HG03097 (cell line): ENCODE results near the gene UQCRHL.
"Not testable (repeated sequence)": the region's sequence is repeated elsewhere in the genome, so short reads cannot be mapped to it uniquely, and the experiment has no call there.

Experiments used
- ATAC-seq: cut with Tn5 transposase; IDR thresholded peaks from one replicate; pipeline ENCODE4 v1.9.1; 2021; ENCODE audit not compliant: unreplicated experiment, low FRiP score

Gene UQCRHL

DNA sequence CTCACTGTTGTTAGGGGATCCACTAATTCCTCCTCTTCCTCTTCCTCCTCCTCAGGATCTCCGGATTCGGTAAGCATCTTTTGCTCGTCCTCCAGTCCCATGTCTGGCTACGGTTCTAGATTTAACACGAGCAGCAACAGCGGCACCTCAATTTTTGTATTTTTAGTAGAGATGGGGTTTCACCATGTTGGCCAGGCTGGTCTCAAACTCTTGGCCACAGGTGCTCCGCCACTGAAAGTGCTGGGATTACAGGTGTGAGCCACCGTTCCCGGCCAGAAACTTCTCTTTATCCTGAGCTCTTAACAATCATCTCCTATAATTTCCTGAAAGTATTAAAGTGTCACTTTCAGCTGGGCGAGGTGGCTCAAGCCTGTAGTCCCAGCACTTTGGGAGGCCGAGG lies at the start of gene UQCRHL:
TSS of gene UQCRHL (minus strand) at position 101 of the 400 bp plus-strand sequence. CDS start at position 101, 0 bp downstream.
- not testable (repeated sequence) for ATAC-seq

DNA sequence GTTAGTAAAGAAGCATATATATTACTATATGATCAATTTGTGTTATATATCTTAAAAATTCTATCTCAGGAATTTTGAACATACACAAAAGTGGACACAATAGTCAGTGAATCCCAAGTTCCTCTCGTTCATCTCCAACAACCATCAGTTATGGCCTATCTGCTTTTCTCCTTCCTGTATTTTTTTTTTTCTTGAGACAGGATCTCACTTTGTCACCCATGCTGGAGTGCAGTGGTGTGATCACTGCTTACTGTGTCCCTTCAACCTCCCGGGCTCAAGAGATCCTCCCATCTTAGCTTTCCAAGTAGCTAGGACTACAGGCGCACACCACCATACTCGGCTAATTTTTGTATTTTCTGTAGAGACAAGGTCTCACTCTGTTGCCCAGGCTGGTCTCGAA lies 49.4 kb upstream of the UQCRHL start:
- no peak for ATAC-seq

DNA sequence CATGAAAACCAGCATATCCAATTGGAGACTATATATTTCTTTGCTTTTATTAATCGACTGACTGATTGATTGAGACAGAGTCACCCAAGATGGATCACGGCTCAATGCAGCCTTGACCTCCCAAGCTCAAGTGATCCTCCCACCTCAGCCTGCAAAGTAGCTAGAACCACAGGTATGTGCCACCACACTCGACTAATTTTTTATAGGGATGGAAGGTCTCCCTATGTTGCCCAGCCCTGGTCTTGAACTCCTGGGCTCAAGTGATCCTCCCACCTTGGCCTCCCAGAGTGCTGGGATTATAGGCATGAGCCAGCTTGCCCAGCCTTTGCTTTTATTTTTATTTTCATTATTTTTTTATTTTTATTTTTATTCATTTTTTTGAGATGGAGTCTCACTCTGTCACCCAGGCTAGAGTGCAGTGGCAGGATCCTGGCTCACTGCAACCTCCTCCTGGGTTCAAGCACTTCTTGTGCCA lies 45.4 kb upstream of the UQCRHL start:
- ATAC-seq: no peak

DNA sequence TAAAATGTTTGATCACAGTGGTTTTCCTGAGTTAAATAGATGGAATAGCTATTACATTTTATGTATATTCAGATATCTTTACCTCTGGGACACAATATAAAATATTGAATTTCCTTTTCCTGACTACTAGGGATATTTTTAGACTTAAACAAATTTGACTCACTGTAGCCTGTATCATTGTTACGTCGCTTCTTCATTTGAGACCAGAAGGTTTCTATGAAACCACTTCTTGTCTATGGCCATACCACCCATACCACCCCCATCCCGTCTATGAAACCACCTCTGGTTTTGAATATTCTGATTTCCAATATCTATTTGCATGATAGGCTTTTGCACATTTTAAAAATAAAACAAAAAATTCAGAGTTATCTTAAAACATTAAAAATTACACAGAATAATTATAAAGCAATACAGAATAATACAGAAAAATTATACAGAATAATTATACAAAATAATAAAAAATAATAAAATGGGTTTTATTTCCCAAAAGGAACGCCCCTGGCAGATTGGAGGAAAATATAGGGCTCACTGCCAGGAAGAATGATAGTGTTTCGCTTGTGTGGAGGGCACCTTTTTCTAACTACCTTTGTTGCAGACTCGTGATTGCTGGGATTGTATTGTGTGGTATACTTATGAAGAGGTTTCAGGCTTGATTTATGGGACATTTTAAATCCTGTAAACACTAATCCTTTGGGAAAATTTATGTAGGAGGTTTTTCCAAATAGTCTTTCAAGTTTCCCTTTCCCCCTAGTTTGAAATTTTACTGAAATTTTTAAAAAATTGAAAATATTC lies 44.8 kb upstream of the UQCRHL start:
- ATAC-seq: no peak

DNA sequence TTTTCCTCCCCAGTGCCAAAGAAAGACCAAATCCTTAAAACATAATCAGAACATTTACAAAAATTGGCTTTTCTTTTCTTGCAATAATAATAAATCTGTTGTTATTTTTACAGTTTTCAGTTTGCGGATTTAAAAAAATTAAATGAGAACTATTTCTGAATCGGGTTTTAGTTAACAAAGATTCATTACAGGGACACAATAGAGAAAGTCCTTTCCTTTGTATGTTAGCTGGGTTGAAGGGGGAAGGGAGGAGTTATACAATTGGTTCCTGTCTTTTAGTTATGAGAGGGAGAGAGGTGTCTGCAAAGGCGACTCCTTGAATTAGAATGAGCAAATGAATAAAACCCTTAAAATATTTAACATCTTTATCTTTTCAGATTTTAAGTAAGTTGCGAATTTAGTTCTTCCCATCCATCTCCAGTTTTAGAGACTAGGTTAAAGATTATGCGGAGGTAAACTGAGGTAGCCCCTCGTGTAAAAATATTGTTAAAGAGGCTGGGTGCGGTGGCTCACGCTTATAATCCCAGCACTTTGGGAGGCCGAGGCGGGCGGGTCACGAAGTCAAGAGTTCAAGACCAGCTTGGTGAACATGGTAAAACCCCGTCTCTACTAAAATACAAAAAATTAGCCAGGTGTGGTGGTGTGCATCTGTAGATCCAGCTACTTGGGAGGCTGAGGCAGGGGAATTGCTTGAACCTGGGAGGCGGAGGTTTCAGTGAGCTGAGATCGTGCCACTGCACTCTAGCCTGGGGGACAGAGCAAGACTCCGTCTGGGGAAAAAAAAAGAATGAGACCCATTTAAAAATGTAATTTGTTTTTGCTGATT lies 44.0 kb upstream of the UQCRHL start:
- no peak for ATAC-seq

DNA sequence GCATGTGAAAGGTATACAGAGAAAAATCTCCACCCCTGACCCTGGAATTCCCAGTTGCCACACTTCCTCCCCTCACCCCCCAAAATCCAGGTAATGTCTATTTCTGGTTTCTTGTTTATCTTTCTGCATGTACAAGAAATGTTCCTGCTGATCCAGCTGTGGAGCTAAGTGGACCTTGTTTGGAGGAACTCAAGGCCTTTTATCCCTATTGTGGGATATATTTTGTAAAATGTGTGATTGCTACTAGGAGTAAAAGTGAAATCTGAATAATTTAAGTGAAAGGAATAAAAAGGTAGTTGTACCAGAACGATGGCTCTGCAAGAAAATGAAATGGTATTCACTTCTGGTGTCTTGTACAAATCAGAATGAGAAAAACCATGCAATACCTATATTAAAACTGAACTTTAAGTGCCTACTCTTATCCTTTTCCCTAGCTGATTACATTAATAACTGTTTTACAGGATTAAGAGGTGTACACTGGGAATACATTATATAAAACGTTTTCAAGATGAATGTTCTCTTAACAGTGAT lies 43.1 kb upstream of the UQCRHL start:
- no peak for ATAC-seq

DNA sequence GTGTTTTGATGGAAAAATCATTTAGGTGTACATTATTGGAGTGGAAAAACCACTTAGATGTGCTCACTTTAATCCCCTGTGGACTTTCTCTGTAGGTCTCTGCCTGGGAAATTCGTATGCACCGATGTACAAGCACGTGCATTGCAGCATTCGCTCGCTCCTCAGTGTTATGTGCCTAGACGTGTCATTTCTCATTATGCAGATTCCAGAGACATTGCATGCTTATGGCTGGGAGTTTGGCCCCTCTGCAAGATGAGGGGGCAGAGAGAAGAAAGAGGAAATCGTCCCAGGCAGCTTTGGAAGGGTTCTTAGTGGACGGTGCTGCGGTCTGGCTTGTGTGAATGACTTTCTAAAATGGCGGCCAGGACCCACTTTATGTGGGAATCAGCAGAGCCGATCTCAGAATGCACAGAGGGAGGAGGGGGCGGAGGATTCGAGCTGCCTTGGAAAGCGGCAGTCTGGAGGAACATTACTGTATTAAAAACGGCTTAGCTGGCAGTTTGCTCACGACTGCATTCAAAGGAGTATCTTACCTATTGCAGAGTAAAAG lies 42.4 kb upstream of the UQCRHL start:
- no peak for ATAC-seq

DNA sequence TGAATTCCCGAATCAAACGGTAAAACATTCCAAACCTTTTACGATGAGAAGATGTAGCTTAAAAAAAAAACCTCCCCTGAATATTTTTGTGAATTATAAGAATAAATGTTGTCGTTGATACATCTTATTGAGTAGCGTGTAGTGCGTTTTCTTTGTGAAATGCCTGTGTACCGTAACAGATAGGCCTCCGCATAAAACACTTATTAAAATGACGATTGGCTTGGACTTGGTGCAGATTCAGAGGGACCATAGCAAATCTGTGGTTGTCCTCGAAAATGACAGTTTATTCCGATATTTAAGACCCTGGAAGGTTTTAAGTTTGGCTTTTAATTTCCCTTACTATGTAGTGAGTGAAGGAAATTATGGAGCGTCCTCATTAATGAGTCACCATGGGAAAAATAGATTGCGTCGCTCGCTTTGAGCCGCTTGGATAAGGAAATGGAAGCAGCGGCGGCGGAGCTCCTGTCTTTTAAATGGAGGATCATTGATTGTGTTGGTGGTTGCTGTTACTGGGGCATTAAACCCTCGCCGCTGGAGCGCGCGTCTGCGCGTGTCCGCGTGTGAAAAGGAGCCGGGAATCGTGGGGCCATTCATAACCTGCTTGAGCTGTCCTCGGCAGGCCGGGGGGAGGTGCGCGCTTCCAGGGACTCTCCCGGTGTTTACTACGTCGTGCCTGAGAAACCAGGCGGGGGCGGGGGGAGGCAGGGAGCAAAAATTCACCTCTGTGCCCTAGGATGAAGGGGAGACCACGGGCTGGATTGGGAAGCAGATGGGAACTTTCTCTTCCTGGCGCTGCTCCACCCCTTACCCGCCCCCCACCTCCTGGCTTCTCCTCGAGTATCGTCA lies 41.7 kb upstream of the UQCRHL start:
- no peak for ATAC-seq

DNA sequence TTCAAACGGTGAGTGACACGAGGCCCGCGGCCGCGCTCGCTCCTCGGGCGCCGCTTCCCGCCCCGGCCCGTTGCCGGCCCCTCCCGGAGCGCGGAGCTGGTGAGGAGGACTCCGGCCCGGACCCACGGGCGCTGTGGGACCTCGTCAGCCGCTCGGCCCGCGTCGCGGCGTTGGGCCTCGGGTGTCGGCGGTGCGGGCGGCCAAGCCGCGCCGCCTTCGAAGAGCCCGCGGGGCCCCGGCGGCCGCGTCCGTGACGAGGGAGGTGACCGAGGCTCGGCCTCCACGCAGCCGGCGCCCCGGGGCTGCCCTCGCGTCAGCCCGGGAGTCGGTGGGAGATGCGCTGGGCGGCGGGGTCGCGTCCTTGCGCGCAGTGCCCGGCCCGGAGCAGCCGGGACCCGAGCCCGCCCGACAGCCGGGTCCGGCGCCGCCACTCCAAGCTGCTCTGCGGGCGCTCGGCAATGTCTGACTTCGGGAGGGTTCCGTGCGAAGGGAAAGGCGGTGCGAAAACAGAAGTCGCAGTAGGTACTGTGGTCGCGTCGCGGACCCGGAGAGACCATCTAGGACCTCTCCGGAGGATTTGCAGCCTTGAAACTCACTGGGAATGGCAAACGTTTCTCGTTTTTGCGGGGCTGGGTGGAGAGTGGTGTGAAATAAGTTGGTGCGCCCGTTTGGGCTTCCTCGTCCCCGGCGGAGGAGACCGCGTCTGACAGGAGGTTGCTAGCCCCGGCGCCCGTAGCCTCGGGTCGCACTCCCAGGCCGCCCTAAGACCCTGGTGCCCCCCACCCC lies 40.9 kb upstream of the UQCRHL start:
- peak; percentile 7 for ATAC-seq

DNA sequence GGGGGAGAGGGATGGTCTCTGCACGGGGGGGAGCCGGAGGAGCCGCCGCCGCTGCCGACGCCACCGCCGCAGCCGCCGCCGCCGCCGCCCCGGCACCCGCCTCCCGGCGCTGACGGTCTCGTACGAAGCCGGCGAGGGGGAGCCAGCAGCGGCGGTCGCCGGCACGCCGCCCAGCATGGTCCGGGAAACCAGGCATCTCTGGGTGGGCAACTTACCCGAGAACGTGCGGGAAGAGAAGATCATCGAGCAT lies 40.4 kb upstream of the UQCRHL start:
- no peak for ATAC-seq

DNA sequence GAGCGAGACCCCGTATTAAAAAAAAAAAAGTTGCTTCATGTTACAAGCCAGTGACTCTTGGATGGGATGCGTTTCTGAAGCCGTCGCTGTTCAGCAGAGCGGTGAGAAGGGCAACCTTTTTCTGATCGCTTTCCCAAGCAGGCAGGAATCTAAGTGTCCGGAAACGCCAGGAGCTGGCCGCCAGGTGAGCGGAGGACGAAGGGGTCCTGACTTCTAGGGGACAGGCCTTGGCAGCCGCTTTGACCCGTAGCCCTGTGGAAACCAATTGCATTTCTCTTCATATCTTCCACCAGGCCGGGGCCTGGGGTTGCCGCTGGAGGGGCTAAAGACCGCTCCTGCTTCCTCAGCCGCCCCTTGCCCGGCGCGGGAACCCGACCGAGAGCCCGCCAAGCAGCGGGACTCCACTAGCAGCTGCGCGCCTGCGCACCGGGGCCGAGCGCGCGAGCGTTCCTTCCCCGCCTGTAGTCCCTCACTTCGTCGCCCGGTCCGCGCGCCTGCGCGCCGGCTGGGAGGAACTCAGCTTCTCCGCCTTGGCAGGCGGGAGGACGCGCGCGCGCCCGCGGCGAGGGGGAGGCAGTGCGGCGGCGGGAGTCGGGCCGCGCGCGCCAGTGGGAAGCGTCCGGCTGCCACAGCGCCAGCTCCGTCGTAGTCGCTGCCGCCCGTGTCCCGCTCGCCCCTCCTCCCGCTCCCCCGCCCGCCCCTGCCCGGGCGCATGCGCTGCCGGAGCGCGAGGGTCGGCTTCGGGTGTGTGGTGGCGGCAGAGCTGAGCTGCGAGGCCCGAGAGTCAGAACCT lies 39.8 kb upstream of the UQCRHL start, which contains the start of gene SPEN:
TSS of gene SPEN (plus strand) at position 608 of the 793 bp plus-strand sequence. CDS start 361 bp downstream, outside the sequence.
- ATAC-seq: peak; percentile 73

DNA sequence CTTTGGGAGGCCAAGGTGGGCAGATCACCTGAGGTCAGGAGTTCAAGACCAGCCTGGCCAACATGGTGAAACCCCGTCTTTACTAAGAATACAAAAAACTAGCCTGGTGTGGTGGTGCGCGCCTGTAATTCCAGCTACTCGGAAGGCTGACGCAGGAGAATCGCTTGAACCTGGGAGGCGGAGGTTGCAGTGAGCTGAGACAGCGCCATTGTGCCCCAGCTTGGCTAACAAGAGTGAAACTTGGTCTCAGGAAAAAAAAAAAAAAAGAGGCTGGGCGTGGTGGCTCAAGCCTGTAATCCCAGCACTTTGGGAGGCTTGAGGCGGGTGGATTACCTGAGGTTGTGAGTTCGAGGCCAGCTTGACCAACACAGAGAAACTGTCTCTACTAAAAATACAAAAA lies 38.6 kb upstream of the UQCRHL start:
- not testable (repeated sequence) for ATAC-seq

DNA sequence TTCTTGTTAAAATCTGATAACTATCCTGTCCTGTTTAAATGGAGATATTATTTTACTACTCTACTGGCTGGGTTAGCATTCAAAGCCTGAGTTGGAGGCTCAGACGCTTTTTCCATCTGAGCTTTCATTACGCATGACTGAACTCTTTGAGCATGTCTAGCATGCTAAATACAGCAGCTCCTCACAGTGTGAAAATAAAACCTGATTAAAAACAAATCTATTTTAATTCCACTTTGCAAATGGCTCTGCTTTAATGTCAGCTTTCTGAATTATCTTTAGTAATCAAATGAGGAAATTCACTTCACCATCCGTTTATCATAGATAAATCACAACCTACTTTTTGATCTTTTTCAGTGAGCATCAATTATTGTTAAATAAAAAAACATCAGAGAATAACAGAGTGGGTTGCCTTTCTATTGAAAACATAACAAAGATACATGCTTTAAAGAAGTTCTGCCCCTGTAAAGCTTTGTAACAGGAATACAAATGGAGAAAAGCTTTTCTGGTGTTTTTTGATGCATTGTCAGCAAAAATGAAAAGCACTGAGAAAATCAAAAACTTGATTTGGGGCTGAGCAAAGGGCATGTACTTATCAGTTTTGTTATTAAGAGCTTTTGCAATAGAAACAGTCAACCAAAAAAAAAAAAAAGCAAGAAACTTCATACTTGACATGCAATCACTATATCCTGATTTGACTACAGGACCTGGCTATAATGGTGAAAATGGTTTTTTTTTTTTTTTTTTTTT lies 36.5 kb upstream of the UQCRHL start:
- ATAC-seq: no peak

DNA sequence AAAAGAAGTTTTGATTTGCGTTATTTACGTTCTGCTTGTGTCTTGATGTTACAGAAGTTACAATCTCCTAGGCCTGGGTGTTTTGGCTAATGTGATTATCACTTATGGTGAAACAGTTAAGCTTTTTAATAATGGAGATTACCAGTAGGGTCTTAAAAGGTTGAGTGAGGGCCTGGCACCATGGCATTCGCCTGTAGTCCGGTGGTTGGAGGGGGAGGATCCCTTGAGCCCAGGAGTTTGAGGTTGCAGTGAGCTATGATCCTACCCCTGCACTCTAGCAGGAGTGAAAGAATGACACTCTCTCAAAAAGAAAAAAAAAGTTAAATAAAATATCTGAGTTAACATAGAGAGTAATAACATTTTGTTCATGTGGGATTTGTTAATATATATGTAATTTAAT lies 31.3 kb upstream of the UQCRHL start:
- no peak for ATAC-seq

DNA sequence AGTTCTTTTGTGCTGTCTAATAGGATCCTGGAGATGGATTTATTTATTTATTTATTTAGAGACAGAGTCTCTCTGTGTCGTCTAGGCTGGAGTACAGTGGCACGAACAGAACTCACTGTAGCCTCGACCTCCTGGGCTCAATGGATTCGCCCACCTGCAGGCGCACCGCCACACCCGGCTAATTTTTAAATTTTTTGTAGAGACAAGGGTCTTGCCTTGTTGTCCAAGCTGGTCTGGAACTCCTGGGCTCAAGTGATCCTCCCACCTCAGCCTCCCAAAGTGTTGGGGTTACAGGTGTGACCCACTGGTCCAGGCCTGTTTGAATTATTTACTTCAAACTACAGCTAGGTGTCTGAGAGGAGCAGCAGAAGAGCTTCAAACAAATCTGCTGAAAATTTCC lies 30.5 kb upstream of the UQCRHL start:
- ATAC-seq: no peak

DNA sequence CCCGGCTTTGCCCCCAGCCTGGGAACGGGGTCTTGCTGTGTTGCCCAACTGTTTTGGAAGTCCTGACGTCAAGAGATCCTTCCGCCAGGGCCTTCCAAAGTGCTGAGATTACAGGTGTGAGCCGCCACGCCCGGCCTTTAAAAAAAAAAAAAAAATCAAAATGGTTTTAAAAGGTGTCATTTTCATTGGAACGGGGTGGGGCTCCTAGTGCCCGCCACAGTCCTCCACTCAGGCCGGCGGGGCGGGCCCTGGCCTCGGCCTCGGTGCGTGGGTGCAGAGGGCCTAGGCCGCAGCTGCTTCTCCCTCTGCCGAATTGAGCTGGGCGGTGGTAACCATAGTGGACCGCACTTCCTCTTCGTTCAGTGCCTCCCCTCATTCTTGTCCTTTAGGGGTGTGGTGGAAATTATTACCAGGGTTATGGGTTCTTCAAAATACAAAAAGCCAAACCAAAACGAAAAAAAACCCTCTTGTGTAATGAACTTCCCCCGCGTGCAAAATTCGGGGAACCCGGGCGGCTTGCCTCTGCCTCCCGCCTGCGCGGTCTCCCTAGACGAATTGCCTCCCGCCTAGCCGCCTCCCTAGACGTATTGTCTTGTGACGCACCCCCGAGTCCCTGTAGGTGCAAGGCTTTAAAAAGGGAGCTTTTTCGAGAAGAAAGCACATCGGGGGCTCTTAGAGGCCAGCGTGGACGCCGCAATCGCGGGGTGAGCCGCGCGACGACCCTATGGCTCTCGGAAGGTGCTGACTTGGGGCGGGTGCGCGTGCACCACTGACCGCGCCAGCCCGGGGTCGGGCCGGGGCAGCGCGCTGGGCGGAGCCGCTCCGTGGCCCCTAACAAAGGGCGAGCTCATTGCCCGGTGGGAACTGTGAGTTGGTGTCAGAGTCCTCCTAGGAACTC lies 29.6 kb upstream of the UQCRHL start:
- ATAC-seq: no peak

DNA sequence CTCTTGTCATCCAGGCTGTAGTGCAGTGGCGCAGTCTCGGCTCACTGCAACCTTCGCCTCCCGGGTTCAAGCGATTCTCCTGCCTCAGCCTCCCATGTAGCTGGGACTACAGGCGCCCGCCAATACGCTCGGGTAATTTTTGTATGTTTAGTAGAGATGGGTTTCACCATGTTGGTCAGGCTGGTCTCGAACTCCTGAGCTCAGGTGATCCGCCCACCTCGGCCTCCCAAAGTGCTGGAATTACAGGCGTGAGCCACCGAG lies 29.0 kb upstream of the UQCRHL start:
- ATAC-seq: not testable (repeated sequence)
